GM23338 (cell line): Measurements from ENCODE around the gene AFAP1.

Experiments used
- CREB1 ChIP-seq: fragments of 250-450 bp; sonication (Bioruptor Pico); IDR thresholded peaks from 2 replicates; pipeline ENCODE4 v1.5.0; 2020; ENCODE audit warnings: low read depth, mild to moderate bottlenecking, moderate library complexity
- CTCF ChIP-seq, 2 experiments: fragments of 200-600 bp in 1 of 2; sonication (generic) in 1 of 2; conservative IDR thresholded peaks; 2 replicates each; pipeline versions ENCODE4 v1.5.1 to v1.6.1; 2016 to 2017; ENCODE audit warnings: antibody characterized with exemption in 2 of 2, low read depth in 2 of 2, mild to moderate bottlenecking in 2 of 2, moderate library complexity in 1 of 2
- ETS1 ChIP-seq: IDR thresholded peaks from 2 replicates; pipeline ENCODE4 v1.6.1; 2016; ENCODE audit warnings: antibody characterized with exemption
- EZH2 ChIP-seq: fragments of 200-600 bp; sonication (generic); IDR thresholded peaks from one replicate; pipeline ENCODE4 v1.8.0; 2017; ENCODE audit warnings: antibody characterized with exemption, mild to moderate bottlenecking, low read depth; ENCODE audit not compliant: unreplicated experiment
- EZH2phosphoT487 ChIP-seq: fragments of 200-600 bp; sonication (generic); IDR thresholded peaks from one replicate; pipeline ENCODE4 v1.8.1; 2018; ENCODE audit warnings: antibody characterized with exemption; ENCODE audit not compliant: unreplicated experiment
- JUNB ChIP-seq: IDR thresholded peaks from one replicate; pipeline ENCODE4 v1.6.1; 2016; ENCODE audit warnings: antibody characterized with exemption; ENCODE audit not compliant: unreplicated experiment
- NANOG ChIP-seq: IDR thresholded peaks from 2 replicates; pipeline ENCODE4 v1.6.1; 2016; ENCODE audit warnings: antibody characterized with exemption, borderline replicate concordance
- POLR2AphosphoS5 ChIP-seq: IDR thresholded peaks from 2 replicates; pipeline ENCODE4 v1.6.1; 2016; ENCODE audit warnings: antibody characterized with exemption, low read depth
- REST ChIP-seq: IDR thresholded peaks from one replicate; pipeline ENCODE4 v1.6.1; 2018; ENCODE audit warnings: antibody characterized with exemption; ENCODE audit not compliant: unreplicated experiment
- STAT1 ChIP-seq: IDR thresholded peaks from one replicate; pipeline ENCODE4 v1.6.1; 2016; ENCODE audit warnings: antibody characterized with exemption; ENCODE audit not compliant: unreplicated experiment
- ZNF114 ChIP-seq: fragments of 250-450 bp; sonication (Bioruptor Pico); IDR thresholded peaks from 2 replicates; pipeline ENCODE4 v1.5.0; 2020; ENCODE audit warnings: mild to moderate bottlenecking, moderate library complexity
- ZNF331 ChIP-seq: fragments of 250-450 bp; sonication (Bioruptor Pico); IDR thresholded peaks from 2 replicates; pipeline ENCODE4 v1.5.0; 2020; ENCODE audit warnings: low read depth, mild to moderate bottlenecking, moderate library complexity
- ZNF462 ChIP-seq: fragments of 250-450 bp; sonication (Bioruptor Pico); IDR thresholded peaks from 2 replicates; pipeline ENCODE4 v1.5.0; 2020; ENCODE audit warnings: mild to moderate bottlenecking, moderate library complexity

GRCh38 chr4:7802093-7802726, 137.5 kb downstream of the AFAP1 start:
- TF ChIP-seq POLR2AphosphoS5 (no peak), CTCF (conservative IDR thresholded peaks at IDR 0.05; ENCODE audit: low read depth in 2 of 2) (peak; percentile 82 to 91), ZNF331 (CRISPR knock-in tag) (no peak), EZH2 (no peak), ETS1 (no peak), ZNF114 (CRISPR knock-in tag) (no peak), CREB1 (no peak), REST (no peak), EZH2phosphoT487 (no peak), JUNB (no peak), NANOG (no peak), ZNF462 (CRISPR knock-in tag) (no peak), STAT1 (no peak)
